Measurements from ENCODE around the gene COTL1.

DNA sequence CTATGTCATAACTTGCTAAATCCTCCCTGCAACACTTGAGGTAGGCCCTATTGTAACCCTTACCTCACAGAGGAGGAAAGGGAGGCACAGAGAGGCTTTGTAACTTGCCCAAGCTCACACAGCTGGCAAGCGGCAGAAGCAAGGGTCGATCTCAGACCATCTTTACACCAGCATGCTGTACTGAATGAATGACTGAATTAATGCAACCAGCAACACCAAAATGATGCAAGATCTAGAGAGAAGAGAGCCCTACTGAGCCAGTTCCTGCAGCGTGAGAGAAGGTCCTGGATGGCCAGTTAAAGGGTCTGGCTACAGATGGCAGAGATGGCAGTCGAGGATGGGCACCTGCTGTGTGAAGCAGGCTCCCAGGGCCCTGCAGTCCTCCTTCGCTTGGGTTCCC is 22.3 kb upstream of the COTL1 start:
- TF ChIP-seq, protein P1, sequence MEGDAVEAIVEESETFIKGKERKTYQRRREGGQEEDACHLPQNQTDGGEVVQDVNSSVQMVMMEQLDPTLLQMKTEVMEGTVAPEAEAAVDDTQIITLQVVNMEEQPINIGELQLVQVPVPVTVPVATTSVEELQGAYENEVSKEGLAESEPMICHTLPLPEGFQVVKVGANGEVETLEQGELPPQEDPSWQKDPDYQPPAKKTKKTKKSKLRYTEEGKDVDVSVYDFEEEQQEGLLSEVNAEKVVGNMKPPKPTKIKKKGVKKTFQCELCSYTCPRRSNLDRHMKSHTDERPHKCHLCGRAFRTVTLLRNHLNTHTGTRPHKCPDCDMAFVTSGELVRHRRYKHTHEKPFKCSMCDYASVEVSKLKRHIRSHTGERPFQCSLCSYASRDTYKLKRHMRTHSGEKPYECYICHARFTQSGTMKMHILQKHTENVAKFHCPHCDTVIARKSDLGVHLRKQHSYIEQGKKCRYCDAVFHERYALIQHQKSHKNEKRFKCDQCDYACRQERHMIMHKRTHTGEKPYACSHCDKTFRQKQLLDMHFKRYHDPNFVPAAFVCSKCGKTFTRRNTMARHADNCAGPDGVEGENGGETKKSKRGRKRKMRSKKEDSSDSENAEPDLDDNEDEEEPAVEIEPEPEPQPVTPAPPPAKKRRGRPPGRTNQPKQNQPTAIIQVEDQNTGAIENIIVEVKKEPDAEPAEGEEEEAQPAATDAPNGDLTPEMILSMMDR (IDR thresholded peaks at IDR 0.05): no peak
- no peak for TF ChIP-seq EP300 (IDR thresholded peaks at IDR 0.05)
